ENCODE data around the gene PALLD. TPM values are rescaled to one million over a fixed set of nuclear protein-coding genes. Genes with fewer than 3 reads are reported as not detected.

Gene PALLD
- total and polyA plus RNA-seq, 2 of the 8 experiments (the other 6 are each of a cell fraction or from before 2014, with no cell fraction given): 10.5 to 25.0 TPM

- no peak overlapping the region for H3K4me3 ChIP-seq (ENCODE audit: extremely low read depth in 1 of 4, insufficient read depth in 2 of 4, low read depth in 3 of 4, low read length in 4 of 4)
- no peak overlapping the region for H2BK120ac ChIP-seq (replicated peaks; ENCODE audit: low read depth, low read length)
- no peak overlapping the region for H3K4me2 ChIP-seq (ENCODE audit: insufficient read depth in 1 of 2, low read depth in 2 of 2, low read length in 2 of 2)
- H3K27ac ChIP-seq (ENCODE audit: low read depth, low read length): no peak overlapping the region
- no peaks in the 10 kb centered on the region for H3K79me1 ChIP-seq (ENCODE audit: low read depth, low read length)
- H2BK20ac ChIP-seq (ENCODE audit: low read length): no peak overlapping the region
- H4K8ac ChIP-seq (ENCODE audit: extremely low read depth, insufficient read depth, low read length): no peak overlapping the region
- no peak overlapping the region for H3K9ac ChIP-seq (replicated peaks in 1 of 4; ENCODE audit: extremely low read depth in 1 of 4, low read depth in 3 of 4, low read length in 3 of 4)
- no peaks in the 10 kb centered on the region for H3K4me1 ChIP-seq (replicated peaks in 1 of 4; ENCODE audit: control insufficient read depth in 3 of 4, insufficient read depth in 4 of 4, low read length in 3 of 4)
- H2AFZ ChIP-seq (ENCODE audit: low read length): no peak overlapping the region
- H3K27me3 ChIP-seq (replicated peaks in 1 of 4; ENCODE audit: control insufficient read depth in 3 of 4, extremely low read depth in 1 of 4, insufficient read depth in 3 of 4, low read length in 3 of 4): peaks cover 0 to 1% (median 0%) of the 10 kb centered on the region in 4 experiments; a peak in 1 of 7 replicates
- no peaks in the 10 kb centered on the region for H3K23me2 ChIP-seq (ENCODE audit: low read depth, low read length)
- H3K9me3 ChIP-seq (ENCODE audit: insufficient read depth in 2 of 2, low read depth in 1 of 2, low read length in 1 of 2): no peaks in the 10 kb centered on the region
- H2BK15ac ChIP-seq (ENCODE audit: low read length): no peak overlapping the region
- H3K18ac ChIP-seq (ENCODE audit: extremely low read depth, low read length): no peak overlapping the region
- H3K4ac ChIP-seq (replicated peaks; ENCODE audit: insufficient read length, low read depth, low read length): no peak overlapping the region
- no peak overlapping the region for H4K91ac ChIP-seq (replicated peaks; ENCODE audit: insufficient read length, low read length)
- ChIA-PET CTCF (ENCODE audit: partially characterized antibody) (interaction anchor here (1.0 to 1.1 kb wide), 3 partner anchors 11 to 247 kb away, joined by 3 to 4 read pairs (median 3); no protein-coding TSS in a partner anchor), POLR2A (ENCODE audit: partially characterized antibody) (no interaction called here)
- FAIRE-seq (no peak), DNase-seq (ENCODE audit: low read depth in 1 of 2, low spot score in 2 of 2) (no peak)
- no peak overlapping the region for H3K56ac ChIP-seq (replicated peaks; ENCODE audit: insufficient read length, low read depth, low read length)
- no peak overlapping the region for H2BK12ac ChIP-seq (ENCODE audit: low read depth, low read length)
- no peaks in the 10 kb centered on the region for H3K79me2 ChIP-seq (ENCODE audit: control insufficient read depth in 1 of 2, insufficient read depth in 2 of 2, low read length in 2 of 2)
- TF ChIP-seq ASH2L (IDR thresholded peaks at IDR 0.05; ENCODE audit: low read length) (no peak), SRF (IDR thresholded peaks at IDR 0.05; ENCODE audit: low read depth, low read length) (no peak), SIRT6 (IDR thresholded peaks at IDR 0.05; ENCODE audit: low read length) (no peak), E2F6 (IDR thresholded peaks at IDR 0.05) (no peak), KDM4A (IDR thresholded peaks at IDR 0.05; ENCODE audit: low read depth, low read length, severe bottlenecking) (no peak), SP2 (IDR thresholded peaks at IDR 0.05; ENCODE audit: low read length) (no peak), TBP (IDR thresholded peaks at IDR 0.05; ENCODE audit: low read depth, low read length) (no peak), HDAC6 (IDR thresholded peaks at IDR 0.05; ENCODE audit: low read depth, low read length) (no peak), NRF1 (IDR thresholded peaks at IDR 0.05; ENCODE audit: low read depth, low read length) (no peak), CTBP2 (IDR thresholded peaks at IDR 0.05; ENCODE audit: borderline replicate concordance, insufficient read depth, insufficient read length, low read length) (no peak), TAF1 (IDR thresholded peaks at IDR 0.05; ENCODE audit: low read depth, low read length) (no peak), CHD2 (IDR thresholded peaks at IDR 0.05; ENCODE audit: low read length) (no peak), POLR2A (IDR thresholded peaks at IDR 0.05; ENCODE audit: control extremely low read depth in 1 of 2, low read depth in 2 of 2, low read length in 2 of 2) (no peak), FOSL1 (IDR thresholded peaks at IDR 0.05; ENCODE audit: insufficient read depth, low read depth, low read length) (no peak), CHD1 (IDR thresholded peaks at IDR 0.05; ENCODE audit: low read depth, low read length) (no peak), CREB1 (IDR thresholded peaks at IDR 0.05) (no peak), KDM5A (IDR thresholded peaks at IDR 0.05; ENCODE audit: low read length) (no peak)
- H3K36me3 ChIP-seq (ENCODE audit: control insufficient read depth in 2 of 4, insufficient read depth in 4 of 4, low read length in 3 of 4): no peaks in the 10 kb centered on the region
- no peak overlapping the region for H2AK5ac ChIP-seq (ENCODE audit: low read depth, low read length)
- H3K14ac ChIP-seq (ENCODE audit: insufficient read length): no peak overlapping the region
- H4K20me1 ChIP-seq (replicated peaks in 1 of 2; ENCODE audit: control insufficient read depth in 1 of 2, insufficient read depth in 2 of 2, low read length in 2 of 2): no peaks in the 10 kb centered on the region
- 95% methylated on average over 1 of the region's 1 CpG; no CpG with 5 or more reads in 1 of the 2 experiments for WGBS, 2 experiments (ENCODE audit: extremely low coverage in 1 of 2, insufficient coverage in 1 of 2, insufficient read length in 1 of 2, insufficient replicate concordance in 2 of 2, low coverage in 1 of 2, low lambda C conversion rate in 2 of 2, missing lambda C conversion rate in 1 of 2)
- H2BK5ac ChIP-seq (ENCODE audit: low read depth, low read length): no peak overlapping the region
- H3K23ac ChIP-seq (ENCODE audit: insufficient read length): no peak overlapping the region
- no peak overlapping the region for H4K5ac ChIP-seq (ENCODE audit: insufficient read length, low read depth, low read length)
Observed at GRCh38 chr4:168696280-168696679, 199.4 kb downstream of the PALLD start.

All from H1 (cell line).